ENCODE data around the gene SYNCRIP. TPM values are rescaled to one million over a fixed set of nuclear protein-coding genes. Genes with fewer than 3 reads are reported as not detected.

SYNCRIP gene
- total RNA-seq (2014; rRNA removed; shearing (Covaris generic)), result 78.1 and 88.1 TPM in 2 replicates

DNA sequence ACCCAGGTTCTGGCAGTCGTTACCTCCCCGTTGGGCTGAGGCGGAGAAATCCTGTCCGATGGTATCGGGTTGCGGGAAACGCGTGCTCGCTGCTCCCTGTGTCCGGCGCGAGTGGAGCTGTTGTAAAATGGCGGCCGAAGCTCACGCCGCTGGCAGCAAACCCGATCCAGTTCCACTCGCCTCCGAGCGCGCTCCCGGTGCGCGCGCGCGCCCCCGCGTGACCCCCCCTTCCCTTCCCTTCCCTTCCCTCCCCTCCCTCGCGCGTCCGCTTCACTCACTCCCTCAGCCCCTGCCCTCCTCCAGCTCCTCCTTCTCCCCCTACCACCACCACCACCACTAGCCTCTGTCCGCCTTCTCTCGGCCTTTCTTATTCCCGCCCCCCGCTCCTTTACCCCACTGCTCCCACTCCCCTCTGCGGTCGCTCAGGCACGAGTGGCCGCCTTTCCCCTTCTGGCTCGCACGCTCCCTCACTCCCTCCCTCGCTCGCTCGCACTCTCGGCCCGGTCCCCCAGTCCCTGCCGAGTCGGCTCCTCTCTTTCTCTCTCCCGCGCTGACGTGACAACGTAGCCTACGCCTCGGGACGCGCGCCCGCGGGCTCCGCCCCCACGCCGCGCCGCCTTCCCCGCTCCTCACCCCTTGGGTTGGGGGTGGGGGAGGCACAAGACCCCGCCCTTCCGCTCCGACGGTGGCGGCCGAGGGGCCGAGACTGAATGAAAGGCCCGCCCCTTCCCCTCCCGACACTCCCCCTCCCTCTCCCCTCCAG is at the start of gene SYNCRIP:
SYNCRIP (minus strand) TSS at position 113 of the 763 bp plus-strand sequence. CDS start 1,447 bp downstream, outside the sequence.

DNA sequence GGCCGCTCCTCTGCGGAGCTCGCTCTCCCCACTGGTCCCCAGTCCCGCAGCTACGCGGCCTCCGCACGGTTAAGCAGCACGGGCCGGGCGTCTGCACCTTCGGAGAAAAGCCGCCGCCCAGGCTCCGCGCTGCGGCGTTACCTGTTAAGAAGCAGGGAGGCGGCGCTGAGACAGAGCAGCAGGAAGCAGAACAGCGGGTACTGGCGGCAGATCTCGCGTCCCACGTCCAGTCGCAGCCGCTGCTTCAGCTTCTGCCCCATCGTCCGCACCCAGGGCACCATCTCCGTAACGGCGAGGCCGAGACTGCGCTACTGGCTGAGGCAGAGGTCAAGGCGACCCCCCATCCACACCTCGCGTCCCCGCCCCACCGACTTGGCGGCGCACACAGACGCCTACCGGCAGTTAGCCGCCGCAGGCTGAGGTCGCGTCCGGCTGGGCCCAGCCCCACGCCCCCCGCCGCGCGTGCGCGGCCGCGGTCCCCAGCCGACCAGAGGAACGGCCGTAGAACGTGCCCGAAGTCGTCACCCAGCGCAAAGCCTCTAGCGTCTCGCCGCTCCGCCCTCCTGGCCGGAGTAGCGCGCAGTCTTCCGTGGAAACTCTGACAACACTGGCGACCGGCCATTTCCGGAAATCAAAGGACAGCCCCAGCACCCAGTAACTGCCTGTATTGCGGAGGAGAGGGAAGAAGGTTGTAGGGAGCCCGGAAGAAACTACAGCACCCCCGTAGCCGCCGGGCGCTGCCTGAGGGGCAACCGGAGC is 49.1 kb downstream of the SYNCRIP start, which contains the start of gene SNX14:
SNX14 (minus strand) TSS at position 421 of the 759 bp plus-strand sequence; CDS start at position 281, 140 bp downstream.

Small RNAs within 50 kb of the gene (small RNA-seq; reads per million reads assigned to genes)
- gene SNORD50B, result not detected

Other genes starting within 250 kb of the SYNCRIP start
- gene NT5E, start 192.8 kb downstream of the SYNCRIP start, total RNA-seq (2014; rRNA removed; shearing (Covaris generic)), result 68.9 and 75.3 TPM in 2 replicates
- 52.8 and 55.2 TPM in 2 replicates for gene SNX14, start 49.0 kb downstream of the SYNCRIP start, total RNA-seq (2014; rRNA removed; shearing (Covaris generic))